ENCODE data around the gene DIRAS1. TPM values are rescaled to one million over a fixed set of nuclear protein-coding genes. Genes with fewer than 3 reads are reported as not detected.

DIRAS1 gene
- total RNA-seq, 1 experiment from 2014 or later: 33.7 TPM

- no peak overlapping the region for H3K9ac ChIP-seq (ENCODE audit: low read length)
- H3K79me2 ChIP-seq (ENCODE audit: insufficient read depth, low read length): peaks cover 8% of the 10 kb centered on the region; the same call in 1 of the 2 replicates
- ChIA-PET POLR2A (no interaction called here), CTCF (no interaction called here), RAD21 (ENCODE audit: low non-redundant PET in 1 of 2, low total read pairs in 2 of 2, uncharacterized antibody in 2 of 2, unreplicated experiment in 2 of 2) (no interaction called here)
- ATAC-seq (no peak), DNase-seq (ENCODE audit: low read depth, low spot score) (no peak)
- no peak overlapping the region for H3K27ac ChIP-seq (ENCODE audit: low read depth, low read length)
- no peaks in the 10 kb centered on the region for H3K27me3 ChIP-seq (ENCODE audit: insufficient read depth, low read length)
- no peak for TF ChIP-seq JUND (IDR thresholded peaks at IDR 0.05)
- TF ChIP-seq ATF3 (IDR thresholded peaks at IDR 0.05): no peak
- no peak for TF ChIP-seq POLR2A (IDR thresholded peaks at IDR 0.05; ENCODE audit: borderline replicate concordance, extremely low read depth, insufficient read depth, insufficient read length)
- H3K9me3 ChIP-seq (ENCODE audit: control insufficient read depth in 1 of 2, insufficient read depth in 1 of 2, low read depth in 1 of 2, low read length in 2 of 2): peaks cover 0 to 6% of the 10 kb centered on the region in 2 experiments; a peak in 1 of 4 replicates
- peaks cover 3 to 17% of the 10 kb centered on the region in 2 experiments for H3K36me3 ChIP-seq (ENCODE audit: control insufficient read depth in 1 of 2, insufficient read depth in 2 of 2, low read length in 2 of 2)
- intact Hi-C loops (cut with micrococcal nuclease): no loop called here
- no peak overlapping the region for H2AFZ ChIP-seq (ENCODE audit: low read depth, low read length, poor library complexity, severe bottlenecking)
- H3K4me1 ChIP-seq (ENCODE audit: control insufficient read depth in 1 of 2, insufficient read depth in 2 of 2, low read length in 2 of 2): no peaks in the 10 kb centered on the region
- no TSS peak for BruUV-seq (replicated peaks)
- H3K4me2 ChIP-seq (ENCODE audit: low read length): no peak overlapping the region
- no peak overlapping the region for H3K4me3 ChIP-seq (replicated peaks in 1 of 2; ENCODE audit: low read depth in 1 of 2, low read length in 2 of 2)
- no peaks in the 10 kb centered on the region for H4K20me1 ChIP-seq (ENCODE audit: insufficient read depth)
- no peaks in the 10 kb centered on the region for H3K9me2 ChIP-seq (ENCODE audit: insufficient read depth)
These were observed 11.7 kb upstream of the DIRAS1 start for GRCh38 chr19:2732883-2733282.

GRCh38 chr19:2732157-2732725 lies 11.1 kb upstream of the DIRAS1 start:
- DNase-seq (ENCODE audit: low read depth, low spot score): no peak
- ChIA-PET CTCF (no interaction called here), POLR2A (no interaction called here)

More at GRCh38 chr19:2732157-2732725, 11.1 kb upstream of the DIRAS1 start:
- Histone ChIP-seq H3K27me3 (ENCODE audit: insufficient read depth, low read length) (no peaks in the 10 kb centered on the region), H3K79me2 (ENCODE audit: insufficient read depth, low read length) (peaks cover 8% of the 10 kb centered on the region; the same call in 1 of the 2 replicates), H4K20me1 (ENCODE audit: insufficient read depth) (no peaks in the 10 kb centered on the region), H3K4me3 (replicated peaks in 1 of 2; ENCODE audit: low read depth in 1 of 2, low read length in 2 of 2) (no peak overlapping the region), H3K9ac (ENCODE audit: low read length) (no peak overlapping the region), H3K4me1 (ENCODE audit: control insufficient read depth in 1 of 2, insufficient read depth in 2 of 2, low read length in 2 of 2) (no peaks in the 10 kb centered on the region), H3K27ac (ENCODE audit: low read depth, low read length) (no peak overlapping the region), H3K9me2 (ENCODE audit: insufficient read depth) (no peaks in the 10 kb centered on the region), H3K9me3 (ENCODE audit: control insufficient read depth in 1 of 2, insufficient read depth in 1 of 2, low read depth in 1 of 2, low read length in 2 of 2) (peaks cover 0 to 6% of the 10 kb centered on the region in 2 experiments; a peak in 1 of 4 replicates), H3K36me3 (ENCODE audit: control insufficient read depth in 1 of 2, insufficient read depth in 2 of 2, low read length in 2 of 2) (peaks cover 3 to 17% of the 10 kb centered on the region in 2 experiments), H3K4me2 (ENCODE audit: low read length) (no peak overlapping the region), H2AFZ (ENCODE audit: low read depth, low read length, poor library complexity, severe bottlenecking) (no peak overlapping the region)
- RAD21 ChIA-PET (ENCODE audit: low non-redundant PET in 1 of 2, low total read pairs in 2 of 2, uncharacterized antibody in 2 of 2, unreplicated experiment in 2 of 2): no interaction called here
- no TSS peak for BruUV-seq (replicated peaks)
- no peak for ATAC-seq
- no peak for TF ChIP-seq ZBTB33 (IDR thresholded peaks at IDR 0.05; ENCODE audit: extremely low read depth, insufficient replicate concordance, low read length)
- TF ChIP-seq EZH2phosphoT487 (IDR thresholded peaks at IDR 0.05; ENCODE audit: borderline replicate concordance): no peak
- TF ChIP-seq ZNF274 (IDR thresholded peaks at IDR 0.05; ENCODE audit: low read depth, low read length): no peak
- no peak for TF ChIP-seq CBX3 (IDR thresholded peaks at IDR 0.05; ENCODE audit: low read depth)
- TF ChIP-seq ZFX (IDR thresholded peaks at IDR 0.05): no peak
- no peak for TF ChIP-seq ATF3 (IDR thresholded peaks at IDR 0.05)
- TF ChIP-seq POLR2AphosphoS5 (IDR thresholded peaks at IDR 0.05; ENCODE audit: low read depth, low read length): no peak
- TF ChIP-seq REST (IDR thresholded peaks at IDR 0.05; ENCODE audit: low read depth): no peak
- TF ChIP-seq JUND (IDR thresholded peaks at IDR 0.05): no peak
- no peak for TF ChIP-seq EZH2 (IDR thresholded peaks at IDR 0.05)
- no peak for TF ChIP-seq EGR1 (IDR thresholded peaks at IDR 0.05; ENCODE audit: low read depth)
- TF ChIP-seq SRF (IDR thresholded peaks at IDR 0.05; ENCODE audit: low read depth): no peak
- intact Hi-C loops (cut with micrococcal nuclease): no loop called here
